ENCODE data around the gene ERCC8.

DNA sequence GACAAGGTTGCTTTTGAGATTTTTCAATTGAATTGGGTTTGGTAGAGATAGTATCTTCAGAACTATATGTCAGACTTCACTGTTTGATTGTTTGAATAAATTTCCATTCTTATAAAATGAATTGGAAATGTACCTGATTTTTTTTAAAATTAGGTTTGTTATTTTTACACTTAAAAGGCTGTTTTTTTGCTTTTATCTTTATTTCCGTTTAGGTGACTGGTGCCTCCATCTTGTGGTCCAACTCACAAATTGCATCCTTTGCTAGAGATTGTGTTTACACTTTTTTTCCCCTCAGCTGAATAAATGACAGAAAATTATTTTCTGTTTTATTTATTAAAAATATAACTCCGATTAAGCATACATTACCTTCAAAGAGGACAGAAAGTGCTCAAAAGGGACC lies 15.7 kb upstream of the ERCC8 start:
- TF ChIP-seq, protein P1, sequence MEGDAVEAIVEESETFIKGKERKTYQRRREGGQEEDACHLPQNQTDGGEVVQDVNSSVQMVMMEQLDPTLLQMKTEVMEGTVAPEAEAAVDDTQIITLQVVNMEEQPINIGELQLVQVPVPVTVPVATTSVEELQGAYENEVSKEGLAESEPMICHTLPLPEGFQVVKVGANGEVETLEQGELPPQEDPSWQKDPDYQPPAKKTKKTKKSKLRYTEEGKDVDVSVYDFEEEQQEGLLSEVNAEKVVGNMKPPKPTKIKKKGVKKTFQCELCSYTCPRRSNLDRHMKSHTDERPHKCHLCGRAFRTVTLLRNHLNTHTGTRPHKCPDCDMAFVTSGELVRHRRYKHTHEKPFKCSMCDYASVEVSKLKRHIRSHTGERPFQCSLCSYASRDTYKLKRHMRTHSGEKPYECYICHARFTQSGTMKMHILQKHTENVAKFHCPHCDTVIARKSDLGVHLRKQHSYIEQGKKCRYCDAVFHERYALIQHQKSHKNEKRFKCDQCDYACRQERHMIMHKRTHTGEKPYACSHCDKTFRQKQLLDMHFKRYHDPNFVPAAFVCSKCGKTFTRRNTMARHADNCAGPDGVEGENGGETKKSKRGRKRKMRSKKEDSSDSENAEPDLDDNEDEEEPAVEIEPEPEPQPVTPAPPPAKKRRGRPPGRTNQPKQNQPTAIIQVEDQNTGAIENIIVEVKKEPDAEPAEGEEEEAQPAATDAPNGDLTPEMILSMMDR (IDR thresholded peaks at IDR 0.05): no peak
- no peak for TF ChIP-seq POLR2A (IDR thresholded peaks at IDR 0.05)

All from lower leg skin (tissue), 3 donors.